Endothelial cell of hepatic sinusoid (primary cell): ENCODE measurements around the gene TRIM52.

Source experiments
- in situ Hi-C: cut with HindIII; loops from 2 replicates; pipeline ENCODE4 v1.10.0; 2017; ENCODE audit warnings: low sequenced_read_pairs

Gene TRIM52

DNA sequence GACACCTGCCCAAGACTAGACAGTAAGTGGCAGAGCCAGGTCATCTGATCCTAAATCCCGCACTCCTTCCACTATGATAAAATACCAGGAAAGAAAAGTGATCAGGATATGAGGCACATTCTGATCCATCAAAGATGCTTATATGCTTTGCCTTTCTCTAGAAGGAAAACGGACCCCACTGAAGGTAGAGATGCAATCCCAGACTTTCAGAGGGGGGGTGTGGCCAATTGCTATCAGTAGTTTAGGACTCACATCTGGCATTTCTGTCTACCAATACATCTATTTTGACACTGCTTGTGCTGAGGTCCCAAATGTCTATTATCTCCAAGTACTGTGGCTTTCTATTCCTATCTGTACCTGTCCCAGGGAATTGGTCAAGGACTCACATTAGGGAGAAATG is 1.7 kb downstream of the TRIM52 start:
- in situ Hi-C loops = no loop called here

- in situ Hi-C loops = no loop called here
Observed at GRCh38 chr5:181258576-181258975, 2.4 kb downstream of the TRIM52 start.

GRCh38 chr5:181255836-181256578 is 4.9 kb downstream of the TRIM52 start:
- in situ Hi-C loops = no loop called here

DNA sequence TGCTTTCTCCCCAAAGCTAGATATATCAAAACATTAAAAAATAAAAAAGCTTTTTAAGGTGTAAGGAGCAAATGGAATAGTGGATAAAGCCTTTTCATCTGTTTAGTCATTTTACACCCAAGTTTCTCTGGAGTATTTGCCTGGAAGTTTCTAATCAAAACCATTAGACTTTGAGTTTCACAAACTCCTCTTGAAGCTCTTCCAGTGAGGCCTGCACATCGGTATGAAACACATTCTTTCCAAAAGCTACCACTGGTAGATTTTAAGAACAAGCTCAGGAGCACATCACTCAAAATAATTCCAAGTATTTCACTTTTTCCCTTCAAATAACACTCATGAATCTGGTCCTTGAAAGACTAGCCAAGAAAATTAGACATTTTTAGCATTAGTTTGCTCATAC is 5.7 kb downstream of the TRIM52 start:
- in situ Hi-C loops = no loop called here

DNA sequence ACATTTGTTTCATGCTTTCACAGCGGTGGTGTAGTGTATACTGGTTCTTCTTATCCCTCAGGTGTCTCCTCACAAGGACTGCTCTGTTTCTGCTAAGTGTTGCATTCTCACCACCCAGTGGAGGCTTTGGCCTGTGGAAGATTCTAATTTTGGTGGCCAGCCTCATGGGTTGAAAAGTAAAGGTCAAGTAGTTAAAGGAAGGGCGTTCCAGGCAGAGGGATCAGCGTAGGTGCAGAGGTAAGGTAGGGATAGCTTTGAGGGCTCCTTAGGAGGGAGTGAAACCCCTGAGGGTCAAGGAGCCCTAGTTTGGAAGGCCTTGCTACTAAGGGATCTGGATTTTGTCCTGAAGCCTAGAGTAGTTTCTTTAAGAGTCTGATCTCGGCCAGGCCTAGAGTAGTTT is 12.7 kb downstream of the TRIM52 start:
- in situ Hi-C loops = no loop called here

DNA sequence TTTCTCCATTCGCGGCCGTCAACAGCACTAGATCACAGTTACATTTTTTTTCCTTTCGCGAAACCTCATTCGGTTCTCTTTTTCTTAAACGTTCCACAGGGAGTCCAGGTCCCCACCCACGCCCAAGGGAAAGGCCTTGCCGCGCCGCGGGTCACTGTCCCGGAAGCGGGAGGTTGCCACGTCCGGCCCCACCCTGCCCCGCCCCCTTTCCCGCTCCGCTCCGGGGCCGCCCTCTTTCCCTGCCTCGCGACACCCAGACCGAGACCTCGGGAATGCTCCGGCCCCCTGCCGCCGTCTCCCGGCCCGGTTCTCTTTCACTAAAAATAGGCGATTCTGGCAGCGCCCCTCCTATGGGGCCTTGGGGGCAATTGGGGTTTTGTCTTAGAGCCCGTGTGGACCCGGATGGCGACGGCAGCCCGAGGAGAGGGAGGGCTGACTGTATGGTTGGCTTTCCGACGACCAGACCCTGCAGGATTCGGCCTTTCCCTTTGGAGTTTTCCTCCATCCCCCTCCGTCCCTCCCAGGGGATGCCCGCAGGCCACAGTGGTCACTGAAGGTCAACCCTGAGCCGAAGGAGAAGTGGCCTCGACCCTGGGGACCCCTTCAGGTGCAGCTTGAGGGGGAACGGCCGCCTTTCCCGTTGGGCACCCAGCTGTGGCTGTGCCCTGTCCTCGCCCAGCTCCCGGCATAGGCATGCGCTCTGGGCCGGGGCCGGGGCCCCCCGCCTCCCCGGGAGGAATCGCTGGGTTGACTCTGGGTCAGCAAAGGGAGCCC is 14.5 kb downstream of the TRIM52 start:
- in situ Hi-C loops = no loop called here

- in situ Hi-C loops = no loop called here
Observed at GRCh38 chr5:181245427-181246275, 15.3 kb downstream of the TRIM52 start.

DNA sequence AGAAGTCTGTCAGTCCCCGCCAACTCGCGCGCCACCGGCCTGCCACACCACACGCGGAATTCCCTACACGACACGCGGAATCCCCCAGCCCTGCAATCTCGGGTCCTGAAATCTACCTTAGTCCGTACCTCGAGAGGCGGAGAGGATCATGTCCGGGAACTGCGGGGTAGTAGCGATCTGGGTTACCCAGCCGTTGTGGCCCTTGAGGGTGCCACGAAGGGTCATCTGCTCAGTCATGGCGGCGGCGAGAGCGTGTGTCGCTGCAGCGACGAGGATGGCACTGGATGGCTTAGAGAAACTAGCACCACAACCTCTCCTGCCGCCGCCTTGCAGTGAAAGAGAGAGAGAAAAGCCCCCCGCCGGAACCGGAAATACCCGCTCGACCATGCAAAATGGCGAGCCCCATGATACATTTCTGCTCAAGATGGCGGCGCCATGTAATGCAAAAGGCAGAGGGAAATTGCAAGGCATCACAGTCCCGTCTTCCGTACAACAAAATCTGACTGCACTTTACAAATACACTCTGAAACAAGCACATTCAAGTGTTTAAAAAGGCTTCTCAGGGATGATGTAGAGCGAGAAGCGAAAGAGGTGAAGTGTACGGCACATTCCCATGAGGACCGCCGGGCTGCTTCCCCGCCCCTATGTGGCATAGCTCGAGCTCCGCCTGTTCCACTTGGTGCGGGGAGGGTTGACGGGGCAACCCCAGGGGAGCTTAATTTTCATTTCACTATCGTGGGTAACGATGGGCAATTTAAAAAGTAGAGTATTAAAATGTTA is 17.2 kb downstream of the TRIM52 start, which contains the start of gene RACK1:
TSS of gene RACK1 (minus strand) at position 343 of the 780 bp plus-strand sequence. CDS start at position 237, 106 bp downstream.
- in situ Hi-C loops = no loop called here

DNA sequence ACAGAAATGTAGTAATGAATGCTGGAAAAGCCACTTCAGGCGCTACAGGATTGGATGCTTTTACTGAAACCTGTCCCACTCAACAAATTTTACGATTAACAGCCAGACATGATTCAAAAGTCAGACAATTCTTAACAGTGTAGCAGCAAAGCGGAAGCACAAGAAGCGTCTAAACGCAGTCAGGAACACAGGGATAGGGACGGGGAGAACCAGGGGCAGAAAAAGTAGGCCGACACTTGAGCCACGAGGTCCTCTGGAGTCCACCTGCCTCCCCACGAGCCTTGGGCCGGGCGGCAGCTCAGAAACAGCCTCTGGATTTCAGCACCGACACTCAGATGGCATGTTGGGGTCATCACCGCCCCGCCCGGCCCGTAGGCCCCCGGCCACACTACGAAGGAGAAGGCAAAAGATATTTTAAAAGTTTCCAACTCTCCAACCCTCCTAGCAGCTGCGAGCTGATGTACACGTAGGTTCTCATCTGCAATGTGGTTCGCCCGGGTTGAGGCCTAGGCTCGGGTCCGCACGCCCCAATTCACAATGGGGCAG is 17.9 kb downstream of the TRIM52 start:
- in situ Hi-C loops = no loop called here

DNA sequence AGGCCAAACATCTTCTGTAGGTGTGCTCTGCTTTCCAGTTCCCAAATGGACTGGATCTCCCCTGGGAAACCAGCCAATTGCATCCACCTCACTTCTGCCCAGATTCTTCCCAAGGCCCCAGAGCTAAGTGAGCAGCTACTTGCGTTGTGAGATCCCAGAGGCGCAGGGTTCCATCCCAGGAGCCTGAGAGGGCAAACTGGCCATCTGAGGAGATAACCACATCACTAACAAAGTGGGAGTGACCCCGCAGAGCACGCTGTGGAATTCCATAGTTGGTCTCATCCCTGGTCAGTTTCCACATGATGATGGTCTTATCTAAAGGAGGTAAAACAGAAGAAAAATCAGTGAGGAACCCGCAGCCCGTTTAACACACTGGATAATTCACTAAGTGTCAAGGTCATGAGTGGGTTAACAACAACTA is 18.9 kb downstream of the TRIM52 start:
- in situ Hi-C loops = no loop called here

- in situ Hi-C loops = no loop called here
Observed at GRCh38 chr5:181241393-181241975, 19.5 kb downstream of the TRIM52 start.

DNA sequence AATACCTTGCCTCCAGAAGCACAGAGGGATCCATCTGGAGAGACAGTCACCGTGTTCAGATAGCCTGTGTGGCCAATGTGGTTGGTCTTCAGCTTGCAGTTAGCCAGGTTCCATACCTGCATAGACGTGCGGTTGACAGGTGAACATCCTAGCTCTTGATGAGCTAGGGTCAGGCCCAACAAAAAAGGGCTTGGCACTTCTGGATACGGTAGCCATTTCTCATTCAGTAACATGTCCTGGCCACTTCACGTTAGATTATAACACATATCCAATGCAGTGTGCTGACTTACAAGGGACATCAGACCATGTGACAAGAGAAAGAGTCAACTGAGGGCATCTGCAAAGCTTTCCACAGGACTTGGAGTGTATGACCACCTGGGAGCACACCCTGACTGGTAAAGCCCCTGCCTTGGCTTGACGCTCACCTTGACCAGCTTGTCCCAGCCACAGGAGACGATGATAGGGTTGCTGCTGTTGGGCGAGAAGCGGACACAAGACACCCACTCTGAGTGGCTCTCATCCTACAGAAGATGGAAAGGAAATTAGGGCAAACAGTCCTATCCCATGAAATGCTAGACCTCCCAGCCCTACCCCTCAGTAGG is 21.8 kb downstream of the TRIM52 start:
- in situ Hi-C loops = loop anchor here (5.0 kb wide), 1 partner anchor 42 kb away; no protein-coding TSS in a partner anchor

GRCh38 chr5:181237729-181238385 is 23.1 kb downstream of the TRIM52 start:
- in situ Hi-C loops = loop anchor here (5.0 kb wide), 1 partner anchor 41 kb away; no protein-coding TSS in a partner anchor

DNA sequence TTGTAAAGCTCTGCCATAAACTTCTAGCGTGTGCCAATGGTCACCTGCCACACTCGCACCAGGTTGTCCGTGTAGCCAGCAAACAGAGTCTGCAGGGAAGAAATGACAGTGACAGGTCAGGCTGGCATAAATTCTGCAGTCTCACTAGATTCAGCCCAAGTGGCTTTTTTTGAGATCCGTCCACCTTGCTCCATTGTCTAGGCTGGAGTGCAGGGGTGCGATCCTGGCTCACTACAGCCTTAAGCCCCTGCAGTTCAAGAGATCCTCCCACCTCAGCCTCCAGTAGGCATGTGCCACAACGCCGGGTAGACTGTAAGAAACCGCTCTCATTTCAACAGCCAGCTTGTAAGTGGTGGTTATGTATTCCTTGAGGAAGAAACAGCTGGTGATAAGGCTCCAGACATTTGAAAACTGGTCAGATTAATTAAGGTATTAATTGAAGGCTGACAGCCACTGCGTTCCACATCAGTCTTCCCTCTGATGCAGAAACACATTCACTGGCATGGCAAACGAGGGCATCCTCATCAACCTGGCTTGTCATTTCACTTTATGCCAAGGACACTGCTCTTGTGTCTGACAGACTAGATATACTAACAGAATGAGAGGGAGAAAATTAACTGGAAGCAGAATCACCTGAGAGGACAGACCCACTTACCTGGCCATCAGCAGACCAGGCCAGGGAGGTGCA is 23.8 kb downstream of the TRIM52 start:
- in situ Hi-C loops = loop anchor here (5.0 kb wide), 1 partner anchor 40 kb away; no protein-coding TSS in a partner anchor

DNA sequence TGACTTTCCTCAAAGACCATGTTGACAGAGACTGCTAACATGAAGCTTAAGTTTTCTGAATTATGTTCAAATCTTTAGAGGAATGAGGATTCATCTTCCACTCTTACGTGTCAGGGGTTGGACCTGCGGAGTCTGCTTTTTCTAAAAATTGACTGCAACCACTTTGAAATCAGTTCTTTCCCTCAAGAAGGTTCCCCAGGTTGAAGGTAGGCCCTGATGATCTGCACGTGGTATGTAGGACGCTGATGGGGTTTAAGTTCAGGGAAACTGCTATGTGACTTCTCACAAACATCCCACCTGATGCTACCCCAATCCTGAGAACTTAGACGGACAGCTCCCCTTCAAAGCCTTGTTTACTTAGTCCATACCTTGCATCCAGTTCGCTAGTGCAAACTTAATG is 24.5 kb downstream of the TRIM52 start:
- in situ Hi-C loops = loop anchor here (5.0 kb wide), 1 partner anchor 39 kb away; no protein-coding TSS in a partner anchor

GRCh38 chr5:181235689-181236366 is 25.1 kb downstream of the TRIM52 start:
- in situ Hi-C loops = loop anchor here (5.0 kb wide), 1 partner anchor 39 kb away; no protein-coding TSS in a partner anchor

- in situ Hi-C loops = loop anchor here (5.0 kb wide), 1 partner anchor 38 kb away; no protein-coding TSS in a partner anchor
Observed at GRCh38 chr5:181235323-181235688, 25.6 kb downstream of the TRIM52 start.
